AG04449 (cell line): ENCODE data around the gene MAP2.

Source experiments
- CTCF ChIA-PET: fragments of 350-600 bp; formaldehyde crosslinking; extraction: SDS; loops from one replicate; lab custom pipeline; 2021; ENCODE audit warnings: antibody characterized with exemption; lab: Yijun Ruan, JAX
- POLR2A ChIA-PET: fragments of 400-600, 350-600 bp; formaldehyde crosslinking; extraction: SDS; loops from one replicate; lab custom pipeline; 2020; ENCODE audit warnings: antibody characterized with exemption, inconsistent platforms; lab: Yijun Ruan, JAX
- DNase-seq: peaks from one replicate; pipeline ENCODE4 v3.0.0-alpha.2; 2010; ENCODE audit warnings: low read depth, low spot score
- H3K4me3 ChIP-seq: 2 replicates; pipeline ENCODE4 v1.5.1; 2011; ENCODE audit warnings: low read depth, mild to moderate bottlenecking, control low read depth, low read length
- TF ChIP-seq, protein P1 (sequence below): IDR thresholded peaks from one replicate; pipeline ENCODE4 v1.5.1; 2011; ENCODE audit warnings: mild to moderate bottlenecking, moderate library complexity, low read length, control low read depth, inconsistent platforms; ENCODE audit not compliant: insufficient read depth; ENCODE audit errors: missing control alignments

The MAP2 gene

DNA sequence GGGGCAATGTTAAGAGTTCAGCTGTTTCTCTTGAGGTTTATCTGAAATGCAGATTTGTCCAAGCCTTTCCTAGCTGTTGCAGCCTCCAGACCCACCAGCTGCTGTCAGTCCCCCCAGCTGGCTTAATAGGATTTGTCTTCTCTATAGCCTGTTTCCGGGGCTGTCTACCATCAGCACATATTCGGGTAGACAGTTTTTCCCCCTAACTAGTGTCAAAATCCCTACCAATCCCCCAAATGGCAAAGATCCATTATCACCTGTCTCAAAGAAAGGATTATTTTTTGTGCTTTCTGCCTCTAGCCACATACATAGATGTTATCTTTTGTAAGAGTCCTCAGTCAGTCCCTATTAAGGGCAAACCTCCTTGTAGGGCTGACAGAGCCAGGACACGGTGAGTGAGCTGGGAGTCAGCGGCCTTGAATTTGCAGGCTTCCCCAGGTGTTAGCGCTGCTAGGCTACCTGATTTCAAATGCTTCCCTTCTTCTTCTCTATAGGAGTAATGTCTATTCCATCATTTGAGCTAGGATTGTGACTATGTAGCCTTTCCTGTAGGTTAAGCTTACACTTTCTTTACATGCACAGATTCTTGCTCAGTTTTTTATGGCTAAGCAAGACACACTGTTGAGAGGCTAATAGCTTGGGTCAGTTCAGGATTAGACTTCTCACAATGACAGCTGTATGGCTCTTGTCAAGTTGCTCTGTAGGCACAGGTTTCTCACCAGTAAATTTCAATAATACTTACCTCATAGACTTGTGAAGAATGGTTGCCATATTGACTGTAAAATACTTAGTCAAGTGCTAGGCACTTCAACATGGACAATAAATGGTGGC, 176.7 kb downstream of the MAP2 start:
- ChIA-PET CTCF (interaction anchor here (1.2 kb wide), 1 partner anchor 175 kb away, joined by 3 read pairs; no protein-coding TSS in a partner anchor), POLR2A (no interaction called here)
- no peak for DNase-seq
- TF ChIP-seq, protein P1, sequence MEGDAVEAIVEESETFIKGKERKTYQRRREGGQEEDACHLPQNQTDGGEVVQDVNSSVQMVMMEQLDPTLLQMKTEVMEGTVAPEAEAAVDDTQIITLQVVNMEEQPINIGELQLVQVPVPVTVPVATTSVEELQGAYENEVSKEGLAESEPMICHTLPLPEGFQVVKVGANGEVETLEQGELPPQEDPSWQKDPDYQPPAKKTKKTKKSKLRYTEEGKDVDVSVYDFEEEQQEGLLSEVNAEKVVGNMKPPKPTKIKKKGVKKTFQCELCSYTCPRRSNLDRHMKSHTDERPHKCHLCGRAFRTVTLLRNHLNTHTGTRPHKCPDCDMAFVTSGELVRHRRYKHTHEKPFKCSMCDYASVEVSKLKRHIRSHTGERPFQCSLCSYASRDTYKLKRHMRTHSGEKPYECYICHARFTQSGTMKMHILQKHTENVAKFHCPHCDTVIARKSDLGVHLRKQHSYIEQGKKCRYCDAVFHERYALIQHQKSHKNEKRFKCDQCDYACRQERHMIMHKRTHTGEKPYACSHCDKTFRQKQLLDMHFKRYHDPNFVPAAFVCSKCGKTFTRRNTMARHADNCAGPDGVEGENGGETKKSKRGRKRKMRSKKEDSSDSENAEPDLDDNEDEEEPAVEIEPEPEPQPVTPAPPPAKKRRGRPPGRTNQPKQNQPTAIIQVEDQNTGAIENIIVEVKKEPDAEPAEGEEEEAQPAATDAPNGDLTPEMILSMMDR, result no peak
- no peak overlapping the region for H3K4me3 ChIP-seq

DNA sequence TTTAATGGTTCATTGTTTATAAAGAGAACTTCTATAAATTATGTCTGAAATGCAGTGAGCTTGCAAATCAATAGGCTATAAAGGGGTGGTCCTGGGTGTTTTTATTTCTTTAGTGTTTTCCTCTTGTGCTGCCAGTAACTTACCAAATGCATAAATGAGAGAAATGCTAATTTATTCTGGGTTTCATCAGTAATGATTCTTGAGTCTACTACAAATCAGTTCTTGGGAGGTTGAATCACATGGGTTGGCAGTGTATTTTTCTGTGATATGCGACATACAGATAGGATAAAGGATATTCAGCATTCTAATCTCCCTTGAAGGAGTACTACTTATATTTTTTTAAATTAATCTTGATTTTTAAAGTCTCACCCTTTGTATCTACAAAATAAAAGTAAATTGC, 177.7 kb downstream of the MAP2 start:
- DNase-seq, result no peak
- H3K4me3 ChIP-seq, result no peak overlapping the region
- TF ChIP-seq, protein P1, result no peak
- ChIA-PET POLR2A (no interaction called here), CTCF (interaction anchor here (1.2 kb wide), 1 partner anchor 176 kb away, joined by 3 read pairs; no protein-coding TSS in a partner anchor)

DNA sequence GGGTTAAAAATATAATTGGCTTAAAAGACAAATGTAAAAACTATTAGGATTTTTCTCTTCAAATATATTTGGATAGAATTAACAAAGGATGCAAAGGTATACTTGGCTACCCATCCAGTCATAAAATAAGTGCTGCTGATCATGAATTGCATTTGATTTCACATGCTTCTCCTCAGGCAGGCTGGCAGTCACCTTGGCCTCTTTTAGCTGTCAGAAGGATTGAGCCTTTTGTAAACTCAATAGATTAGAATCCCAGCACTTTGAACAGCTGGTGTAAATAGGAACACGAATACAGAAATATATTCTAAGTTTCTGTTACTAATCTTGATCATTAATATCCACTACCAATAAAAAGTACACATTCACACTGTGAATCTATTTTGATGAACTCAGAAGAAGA, 178.4 kb downstream of the MAP2 start:
- CTCF ChIA-PET, result no interaction called here
- DNase-seq, result no peak
- TF ChIP-seq, protein P1, result no peak
- POLR2A ChIA-PET, result no interaction called here
- H3K4me3 ChIP-seq, result no peak overlapping the region

DNA sequence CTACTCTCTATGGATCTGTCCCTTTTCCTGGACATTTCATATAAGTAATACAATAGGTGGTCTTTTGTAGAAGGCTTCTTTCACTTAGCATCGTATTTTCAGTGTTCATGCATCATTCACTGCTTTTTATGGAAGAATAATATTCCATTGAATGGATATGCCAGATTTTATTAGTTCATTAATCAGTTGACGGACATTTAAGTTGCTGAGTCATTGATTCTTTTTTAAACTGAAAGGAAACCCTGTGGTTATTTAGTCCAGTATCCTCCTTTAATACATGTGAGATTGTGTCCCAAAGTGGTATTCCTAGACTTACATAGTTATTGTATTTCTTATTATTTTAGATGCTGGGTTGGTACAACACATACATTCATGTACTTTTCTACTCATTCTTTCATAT, 185.7 kb downstream of the MAP2 start:
- POLR2A ChIA-PET, result no interaction called here
- CTCF ChIA-PET, result no interaction called here
- H3K4me3 ChIP-seq, result no peak overlapping the region
- TF ChIP-seq, protein P1, result no peak
- no peak for DNase-seq

DNA sequence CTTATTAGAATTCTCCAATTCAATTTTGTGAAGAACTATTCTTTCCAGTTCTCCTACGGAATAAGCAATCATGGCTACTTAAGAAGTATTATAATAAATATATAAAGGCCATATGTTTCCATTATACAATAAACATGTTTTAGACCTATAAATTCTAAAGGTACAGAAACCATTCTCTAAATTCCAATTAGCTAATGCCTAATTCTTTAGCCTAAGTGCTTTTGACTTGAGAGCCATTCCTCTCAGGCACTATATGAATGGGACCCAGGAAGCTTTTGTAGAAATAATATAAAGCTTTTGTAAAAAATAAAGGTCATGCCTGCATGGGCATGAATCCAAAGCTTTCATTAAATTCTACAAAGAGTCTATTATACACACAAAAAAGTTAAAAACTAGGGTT, 186.8 kb downstream of the MAP2 start:
- POLR2A ChIA-PET, result no interaction called here
- no peak overlapping the region for H3K4me3 ChIP-seq
- no peak for DNase-seq
- CTCF ChIA-PET, result no interaction called here
- TF ChIP-seq, protein P1, result no peak

DNA sequence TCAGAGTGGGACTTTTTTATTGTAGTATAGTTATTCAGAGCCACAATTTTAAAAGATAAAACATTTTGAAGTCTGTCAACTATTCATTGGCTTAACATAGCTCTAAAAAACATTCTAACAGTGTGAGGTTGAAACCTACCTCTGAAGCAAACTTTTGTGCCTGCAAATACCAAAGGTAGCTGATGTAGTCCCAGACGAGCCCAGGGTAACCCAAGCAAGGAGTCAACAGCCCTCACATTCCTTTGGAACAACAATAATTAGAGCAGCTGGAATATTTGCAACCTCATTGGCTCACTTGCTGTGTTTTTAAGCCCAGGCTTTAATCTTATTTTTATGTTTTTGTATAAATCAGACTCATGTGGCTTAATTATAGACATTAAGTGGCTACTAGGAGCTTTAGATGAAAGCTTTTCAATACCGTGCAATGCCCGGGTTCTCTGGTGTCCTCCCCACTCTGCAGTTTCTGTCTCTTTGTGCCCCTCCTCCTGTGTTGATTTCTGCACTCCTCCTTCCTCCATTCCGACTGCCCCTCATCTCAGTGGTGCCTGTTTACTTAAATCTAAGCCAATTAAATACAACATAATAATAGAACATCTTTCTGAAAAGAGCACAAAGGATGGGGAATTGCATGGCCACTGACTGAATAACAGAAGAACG, 189.9 kb downstream of the MAP2 start:
- H3K4me3 ChIP-seq, result no peak overlapping the region
- ChIA-PET CTCF (interaction anchor here (1.2 kb wide), 1 partner anchor 279 kb away, joined by 3 read pairs; no protein-coding TSS in a partner anchor), POLR2A (no interaction called here)
- TF ChIP-seq, protein P1, result no peak
- no peak for DNase-seq
